LoVo (cell line): ENCODE results near the gene PDIA6.

Experiments
- DNase-seq: peaks from one replicate; pipeline ENCODE4 v3.0.0-alpha.2; 2016; ENCODE audit warnings: low spot score

The PDIA6 gene, protein sequence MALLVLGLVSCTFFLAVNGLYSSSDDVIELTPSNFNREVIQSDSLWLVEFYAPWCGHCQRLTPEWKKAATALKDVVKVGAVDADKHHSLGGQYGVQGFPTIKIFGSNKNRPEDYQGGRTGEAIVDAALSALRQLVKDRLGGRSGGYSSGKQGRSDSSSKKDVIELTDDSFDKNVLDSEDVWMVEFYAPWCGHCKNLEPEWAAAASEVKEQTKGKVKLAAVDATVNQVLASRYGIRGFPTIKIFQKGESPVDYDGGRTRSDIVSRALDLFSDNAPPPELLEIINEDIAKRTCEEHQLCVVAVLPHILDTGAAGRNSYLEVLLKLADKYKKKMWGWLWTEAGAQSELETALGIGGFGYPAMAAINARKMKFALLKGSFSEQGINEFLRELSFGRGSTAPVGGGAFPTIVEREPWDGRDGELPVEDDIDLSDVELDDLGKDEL

DNA sequence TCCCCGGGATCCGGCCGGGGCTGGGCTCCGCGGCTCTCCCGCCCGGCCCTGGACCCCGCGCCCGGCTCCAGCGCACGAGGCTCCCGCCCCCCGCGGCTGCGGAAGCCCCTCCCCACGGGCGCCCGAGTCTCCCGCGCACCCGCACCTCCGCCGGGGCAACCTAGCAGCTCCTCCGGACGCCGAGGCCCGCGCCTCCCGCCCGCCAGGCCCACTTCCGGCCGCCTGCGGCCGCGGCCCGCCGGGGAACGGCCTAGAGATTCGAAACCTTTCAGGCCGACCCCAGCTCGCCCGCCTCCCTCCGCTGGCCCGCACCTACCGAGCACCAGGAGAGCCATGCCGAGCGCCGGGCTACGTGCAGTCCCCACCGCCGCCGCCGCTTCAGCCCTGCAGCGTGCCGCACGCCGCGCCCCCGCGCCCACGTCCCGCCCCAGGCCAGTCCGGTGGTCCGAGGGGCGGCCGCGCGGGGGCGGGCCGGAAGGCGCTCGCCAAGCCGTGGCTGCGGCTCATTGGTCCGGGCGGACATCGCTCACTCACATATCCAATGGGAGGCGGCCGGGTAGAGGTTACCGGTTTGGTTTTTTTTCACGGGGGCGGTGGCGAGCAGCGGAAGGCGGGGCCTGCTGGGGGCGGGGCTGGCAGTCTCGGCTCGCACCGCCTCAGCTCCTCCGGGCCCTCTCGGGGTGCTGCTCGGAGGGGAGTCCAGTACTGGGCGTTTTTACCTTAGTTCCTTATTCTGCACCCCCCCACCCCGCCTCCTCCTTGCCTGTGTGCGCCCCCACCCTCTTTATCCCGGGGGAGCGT lies at the start of gene PDIA6:
Gene PDIA6, minus strand, starts transcription at position 424 of the 801 bp plus-strand sequence. Its CDS starts 89 bp downstream, at position 335.
- DNase-seq, result peak; percentile 97

DNA sequence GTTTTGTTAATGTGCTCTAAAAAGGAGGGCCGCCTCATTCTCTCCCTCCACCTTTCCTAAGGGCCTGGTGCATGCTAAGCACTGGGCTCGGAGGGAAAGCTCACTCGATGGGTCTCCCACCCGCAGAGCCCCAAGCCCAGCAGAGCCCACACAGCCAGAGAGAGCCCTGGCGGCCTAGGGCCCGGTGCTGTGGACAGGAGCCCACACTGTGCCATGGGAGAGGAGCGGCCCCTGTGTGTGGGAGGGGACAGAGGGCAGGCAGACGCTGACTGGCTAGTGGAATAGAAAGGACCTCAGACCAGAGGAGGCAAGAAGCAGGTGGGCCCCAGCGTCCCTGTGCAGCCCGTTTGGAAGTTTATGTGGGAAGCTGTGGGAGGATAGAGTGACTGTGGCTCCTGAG lies 49.7 kb upstream of the PDIA6 start:
- no peak for DNase-seq

DNA sequence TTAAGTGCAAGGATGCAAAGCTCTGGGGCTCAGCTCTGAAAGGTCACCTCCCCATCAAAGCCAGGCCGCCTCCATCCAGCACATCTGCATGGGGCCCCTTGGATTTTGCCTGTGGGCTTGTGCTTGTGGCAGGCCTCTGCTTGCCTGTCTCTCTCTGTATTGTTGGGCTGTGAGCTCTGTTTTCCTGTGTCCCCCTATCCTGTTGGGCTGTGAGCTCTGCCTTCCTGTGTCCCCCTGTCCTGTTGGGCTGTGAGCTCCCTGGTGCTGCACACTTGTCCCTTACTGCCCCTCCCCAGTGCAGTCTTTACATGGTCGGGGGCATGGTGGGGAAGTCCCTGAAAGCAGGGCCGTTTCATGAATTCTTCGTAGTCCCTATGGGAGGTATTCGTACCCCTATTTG lies 49.2 kb upstream of the PDIA6 start:
- DNase-seq, result no peak

DNA sequence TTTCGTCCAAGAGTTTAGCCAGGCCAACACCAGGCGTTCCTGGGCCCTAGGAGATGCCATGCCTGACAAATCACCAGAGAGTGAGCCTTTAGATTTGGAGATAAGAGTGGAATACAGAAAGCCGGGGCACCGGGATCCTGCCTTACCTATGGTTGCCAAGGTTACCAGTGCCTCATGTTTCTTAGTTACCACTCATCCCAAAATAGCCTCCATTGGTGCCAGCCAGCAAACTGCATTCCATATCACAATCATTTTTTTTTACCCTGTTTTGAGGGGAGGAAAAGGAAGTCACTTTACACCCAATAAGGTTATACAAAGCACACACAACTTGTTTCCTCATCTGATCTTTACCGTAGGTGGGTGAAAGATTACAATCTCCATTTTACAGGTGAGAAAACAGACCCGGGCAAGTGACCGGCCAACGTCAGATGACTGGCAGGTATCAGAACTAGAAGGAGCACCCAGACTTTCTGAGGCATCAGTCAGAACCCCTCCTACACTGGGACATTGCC lies 48.3 kb upstream of the PDIA6 start:
- no peak for DNase-seq

DNA sequence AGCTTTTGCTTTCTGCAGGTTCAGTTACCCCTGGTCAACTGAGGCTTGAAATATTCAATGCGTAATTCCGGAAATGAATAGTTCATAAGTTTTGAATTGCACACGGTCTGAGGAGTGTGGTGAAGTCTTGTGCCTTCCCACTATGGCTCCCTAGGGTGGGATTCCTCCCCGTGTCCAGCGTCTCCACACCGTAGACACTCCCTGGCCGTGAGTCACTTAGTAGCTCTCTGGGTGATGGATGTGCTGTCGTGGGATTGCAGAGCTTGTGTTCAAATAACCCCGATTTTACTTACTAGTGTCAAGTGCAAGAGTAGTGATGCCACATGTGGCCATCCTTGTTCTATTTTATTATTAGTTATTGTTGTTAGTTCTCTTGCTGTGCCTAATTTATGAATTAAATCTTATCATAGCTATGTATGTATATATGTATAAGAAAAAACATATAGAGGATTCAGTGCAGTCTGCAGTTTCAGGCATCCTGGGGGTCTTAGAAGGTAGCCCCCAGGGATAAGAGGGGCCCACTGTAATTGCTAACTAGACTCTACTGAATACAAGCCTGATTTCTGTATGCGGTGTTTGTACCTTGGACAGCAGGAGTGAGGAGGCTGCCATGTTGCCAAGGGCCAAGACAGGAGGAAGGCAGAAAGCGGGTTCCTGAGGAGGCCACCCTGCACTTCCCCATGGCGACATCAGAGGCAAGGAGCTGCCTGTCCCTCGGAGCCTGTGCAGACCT lies 47.7 kb upstream of the PDIA6 start:
- DNase-seq, result no peak

DNA sequence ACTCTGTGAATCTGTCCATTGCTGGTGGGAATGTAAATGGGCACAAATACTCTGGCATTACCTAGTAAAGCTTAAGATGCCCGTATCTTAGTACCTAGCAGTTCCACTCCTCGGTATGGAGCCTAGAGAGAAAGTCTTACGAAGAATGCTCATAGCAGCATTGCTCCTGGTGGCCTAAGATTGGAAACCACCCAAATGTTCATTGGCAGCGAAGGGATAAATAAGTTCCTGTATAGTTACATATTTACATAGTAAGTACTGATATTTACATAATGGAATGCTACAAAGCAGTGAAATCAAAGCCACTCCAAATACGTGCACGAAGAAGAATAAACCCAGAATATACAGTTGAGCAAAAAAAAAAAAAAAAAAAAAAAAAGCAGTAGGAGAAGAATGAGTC lies 46.7 kb upstream of the PDIA6 start:
- no peak for DNase-seq

DNA sequence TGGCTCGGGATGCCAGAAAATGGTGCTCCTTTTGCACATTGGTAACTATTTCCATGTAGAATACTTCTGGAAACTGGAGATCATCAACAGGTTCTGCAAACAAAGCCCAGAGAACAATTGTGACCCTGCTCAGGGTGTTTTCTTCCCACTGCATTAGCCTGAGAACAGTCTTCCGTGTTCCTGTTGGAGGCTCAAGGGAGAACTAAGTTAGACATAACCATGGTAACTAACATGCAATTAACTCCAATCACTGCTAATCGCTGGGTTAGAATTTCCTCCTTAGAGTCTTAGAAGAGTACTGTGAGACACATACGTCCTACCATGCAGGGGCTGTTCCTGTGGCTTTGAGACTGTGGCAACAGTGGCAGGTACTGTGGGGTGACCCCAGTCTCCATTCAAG lies 36.0 kb upstream of the PDIA6 start:
- DNase-seq, result no peak

DNA sequence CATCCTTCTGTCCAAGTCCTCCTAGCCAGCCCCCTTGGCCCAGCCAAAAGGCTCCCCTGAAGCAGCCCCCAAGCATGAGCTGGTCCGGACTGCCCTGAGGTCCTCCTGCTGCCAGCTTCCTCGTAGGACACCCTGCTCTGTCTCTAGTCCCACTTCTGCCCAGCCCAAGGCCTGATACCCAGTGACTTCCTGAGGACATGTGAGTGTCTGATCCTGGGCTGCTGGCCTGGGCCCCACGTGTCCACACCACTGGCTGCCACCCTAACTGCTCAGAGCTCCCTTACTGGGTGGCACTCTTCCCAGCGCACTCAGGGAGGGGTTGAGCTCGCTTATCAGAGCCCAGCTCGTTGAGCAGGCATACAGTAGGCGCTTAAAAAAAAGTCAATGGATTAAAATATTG lies 34.4 kb upstream of the PDIA6 start:
- no peak for DNase-seq

DNA sequence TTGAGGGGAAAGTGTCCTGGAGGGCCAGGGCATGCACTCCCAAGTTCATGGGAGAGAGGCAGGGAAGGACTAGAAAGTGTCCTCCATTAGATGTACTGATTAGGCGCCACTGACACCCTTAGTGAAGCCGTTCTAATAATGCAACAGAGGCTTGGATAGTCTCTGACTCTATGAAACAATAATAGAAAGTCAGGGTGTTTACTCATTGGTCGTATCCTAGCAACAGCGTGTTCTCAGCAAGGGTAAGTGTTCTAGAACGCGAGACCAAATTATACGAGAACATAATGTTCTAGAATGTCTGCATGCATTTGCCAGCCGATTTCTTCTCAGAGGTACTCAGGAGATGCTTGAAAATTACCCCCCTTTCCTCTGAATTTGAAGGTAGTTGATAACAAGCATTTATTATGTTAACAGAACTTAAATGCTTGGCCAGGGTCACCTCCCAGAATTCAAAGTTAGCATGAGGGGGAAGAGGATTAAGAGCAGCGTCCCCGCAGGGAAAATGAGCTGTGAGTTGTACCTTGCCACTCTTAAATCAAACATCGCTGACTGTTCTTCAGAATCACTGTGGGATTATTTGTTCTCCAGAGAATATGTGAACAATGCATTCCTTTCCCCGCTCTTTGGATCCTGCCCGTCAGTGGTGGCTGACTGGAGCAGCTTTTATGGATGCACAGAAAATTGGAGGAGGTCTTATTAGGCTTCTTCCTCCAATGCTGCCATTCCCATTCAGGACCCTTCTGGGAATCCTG lies 33.7 kb upstream of the PDIA6 start:
- no peak for DNase-seq

DNA sequence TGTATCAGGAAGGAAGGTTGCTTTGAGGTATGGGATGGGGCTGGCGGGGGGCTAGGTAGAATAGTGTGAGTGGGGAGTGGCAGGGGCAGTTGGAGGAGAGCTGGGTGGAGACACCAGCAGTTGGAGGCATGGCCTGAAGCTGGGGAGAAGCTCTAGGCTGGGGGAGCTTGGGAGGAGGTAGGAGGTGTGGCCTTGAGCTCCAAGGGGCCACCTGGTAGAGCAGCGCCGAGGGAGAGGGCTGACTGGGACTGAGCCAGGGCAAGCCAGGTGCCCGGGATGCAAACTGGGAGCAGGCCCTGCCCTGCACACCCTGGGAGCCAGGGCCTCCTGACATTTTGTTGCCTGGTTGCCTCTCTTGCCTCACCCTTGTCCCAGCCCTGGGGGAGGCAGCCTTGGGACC lies 33.1 kb upstream of the PDIA6 start:
- no peak for DNase-seq

DNA sequence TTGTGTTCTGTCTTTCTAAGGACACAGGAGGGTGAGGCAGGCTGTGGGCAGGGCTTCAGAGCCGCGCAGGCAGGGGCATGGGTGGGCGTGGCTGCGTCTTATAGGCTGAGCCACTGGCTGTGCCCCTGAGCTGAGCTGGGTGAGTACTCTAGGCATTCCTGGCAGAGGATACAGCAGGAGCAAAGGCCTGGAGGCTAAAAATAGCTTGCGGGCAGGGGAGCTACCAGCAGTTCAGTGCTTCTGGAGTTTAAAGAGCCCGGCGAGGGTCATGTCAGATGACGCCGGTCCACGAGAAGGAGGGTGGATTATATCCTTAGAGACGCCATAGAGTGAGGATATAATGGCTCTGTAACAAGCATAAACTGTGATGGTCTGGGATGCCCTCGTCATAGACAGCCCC lies 31.5 kb upstream of the PDIA6 start:
- peak; percentile 79 for DNase-seq

DNA sequence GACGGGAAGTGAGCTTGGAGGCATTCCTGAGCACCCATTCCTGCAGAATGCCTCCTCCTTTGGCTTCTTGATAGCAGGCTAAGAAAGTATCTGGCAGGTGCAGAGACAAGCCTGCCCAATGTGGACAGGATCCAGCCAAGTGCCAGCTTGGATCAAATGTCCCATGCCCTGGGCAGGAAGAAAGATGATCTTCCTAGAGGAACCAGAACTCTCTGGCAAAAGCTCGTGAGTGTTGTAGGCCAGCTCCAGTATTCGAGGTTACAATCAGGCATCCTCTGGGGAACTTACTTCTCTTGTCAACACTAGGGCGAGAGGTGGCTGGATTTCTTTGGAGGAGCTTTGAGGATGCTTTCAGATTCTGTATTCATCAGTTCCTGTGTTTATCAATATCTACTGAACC lies 29.9 kb upstream of the PDIA6 start:
- DNase-seq, result no peak

DNA sequence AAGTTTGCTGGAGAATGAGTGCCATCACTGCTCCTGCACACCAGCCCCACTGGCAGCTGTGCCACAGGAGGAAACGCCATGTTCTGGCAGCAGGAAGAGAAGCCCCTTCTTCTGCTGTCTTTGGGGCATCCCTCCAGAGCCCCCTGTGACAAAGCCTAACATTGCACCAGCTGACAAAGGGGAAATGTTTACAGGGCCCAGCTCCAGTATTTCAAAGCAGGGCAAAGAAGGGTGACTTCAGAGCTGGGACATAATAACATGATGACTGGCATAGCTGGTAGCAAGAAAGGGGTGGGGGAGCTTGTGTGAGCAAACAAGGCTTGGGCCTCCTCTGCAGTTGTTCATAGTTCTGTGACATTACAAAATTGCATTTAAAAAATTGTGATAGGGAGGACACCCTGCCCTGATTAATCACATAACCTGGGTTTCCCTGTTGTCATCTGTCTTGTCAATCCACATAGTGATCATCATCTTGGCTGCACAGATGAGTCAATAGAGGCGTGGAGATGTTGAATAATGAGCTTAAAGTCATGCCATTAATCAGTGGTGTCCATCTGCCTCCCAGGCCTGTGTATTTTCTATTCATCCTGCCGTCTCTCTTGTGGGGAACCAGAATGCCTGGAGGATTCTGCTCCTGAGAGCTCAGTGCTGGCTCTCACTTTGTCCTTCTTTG lies 29.1 kb upstream of the PDIA6 start:
- DNase-seq, result no peak

DNA sequence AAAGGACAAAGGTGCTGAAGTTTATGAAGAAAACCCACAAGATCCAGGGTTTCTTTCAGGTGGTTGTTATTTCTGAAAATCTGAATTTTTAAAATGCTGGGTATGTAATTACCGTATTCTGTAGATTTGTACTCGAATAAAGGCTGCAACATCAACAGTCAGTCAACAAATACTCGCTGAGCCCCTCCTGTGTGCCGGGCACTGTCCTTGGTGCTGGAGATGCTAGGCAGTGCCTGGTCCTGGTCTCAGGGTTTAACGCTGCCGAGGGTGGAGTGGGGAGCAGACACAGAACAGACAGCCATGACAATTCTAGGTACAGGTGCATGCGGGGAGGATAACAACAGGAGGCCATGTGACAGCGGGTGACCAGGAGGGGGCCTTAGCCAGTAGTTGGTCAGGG lies 27.2 kb upstream of the PDIA6 start:
- no peak for DNase-seq

DNA sequence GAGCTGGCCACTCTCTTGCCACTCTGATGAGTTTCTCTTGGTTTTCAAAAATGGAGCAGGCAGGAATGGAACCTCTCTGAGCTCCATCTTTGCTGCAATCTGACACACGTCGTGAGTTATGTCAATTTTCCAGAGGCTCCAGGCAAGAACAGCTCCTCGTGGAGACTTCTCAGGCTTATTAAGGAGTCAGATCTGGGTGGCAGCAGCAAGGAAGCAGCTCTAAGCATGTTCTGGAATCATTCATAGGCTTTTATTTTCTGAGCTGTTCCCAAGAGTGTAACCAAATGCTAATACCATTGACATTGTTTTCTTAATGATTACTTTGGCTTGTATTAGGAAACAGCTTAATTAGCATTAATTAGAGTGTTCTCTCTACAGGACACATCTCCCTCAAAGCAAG lies 26.1 kb upstream of the PDIA6 start:
- DNase-seq, result no peak

DNA sequence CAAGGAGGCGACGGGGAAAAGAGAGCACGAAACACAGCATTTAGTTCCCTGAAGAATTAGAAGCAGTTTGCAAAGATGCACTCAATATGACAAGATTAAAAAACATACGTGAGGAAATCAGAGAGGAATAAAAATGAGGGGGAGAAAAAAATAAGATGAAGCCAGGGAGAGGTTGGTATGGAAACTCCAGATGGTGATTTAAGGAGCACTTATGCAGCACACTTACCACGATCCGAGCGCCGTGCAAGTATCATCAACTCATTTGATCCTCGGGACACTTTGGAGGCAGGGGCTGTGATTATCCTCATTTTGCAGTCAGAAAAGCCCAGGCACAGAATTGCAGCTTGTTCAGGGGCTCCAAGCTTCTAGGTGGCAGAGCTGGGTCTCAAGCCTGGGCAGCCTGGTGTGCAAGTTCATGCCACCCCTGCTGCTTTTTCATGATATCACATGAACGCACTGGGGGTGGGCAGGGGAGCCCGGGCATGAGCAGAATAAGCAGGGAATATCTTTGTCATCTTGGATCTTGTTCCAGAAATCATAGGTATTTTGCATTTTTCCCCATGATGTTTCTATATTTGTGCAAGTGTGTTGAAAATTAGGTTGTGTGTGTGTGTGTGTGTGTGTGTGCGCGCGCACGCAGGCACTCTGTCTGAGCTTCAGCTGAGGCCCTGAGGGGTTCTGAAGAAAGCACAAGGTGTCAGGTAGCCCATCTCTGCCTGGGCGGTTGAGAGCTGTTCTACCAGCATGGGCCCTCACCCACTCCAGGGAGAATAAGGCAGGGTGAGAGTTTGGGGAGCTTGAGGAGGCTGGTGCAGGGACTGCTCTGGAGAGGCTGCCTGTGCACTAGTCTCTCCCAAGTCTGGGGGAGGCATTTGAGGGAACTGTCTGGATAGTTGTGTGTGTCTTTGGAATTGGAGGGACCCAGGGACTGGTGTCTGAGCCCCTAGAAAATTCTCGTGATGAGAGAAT lies 25.0 kb upstream of the PDIA6 start:
- DNase-seq, result no peak

DNA sequence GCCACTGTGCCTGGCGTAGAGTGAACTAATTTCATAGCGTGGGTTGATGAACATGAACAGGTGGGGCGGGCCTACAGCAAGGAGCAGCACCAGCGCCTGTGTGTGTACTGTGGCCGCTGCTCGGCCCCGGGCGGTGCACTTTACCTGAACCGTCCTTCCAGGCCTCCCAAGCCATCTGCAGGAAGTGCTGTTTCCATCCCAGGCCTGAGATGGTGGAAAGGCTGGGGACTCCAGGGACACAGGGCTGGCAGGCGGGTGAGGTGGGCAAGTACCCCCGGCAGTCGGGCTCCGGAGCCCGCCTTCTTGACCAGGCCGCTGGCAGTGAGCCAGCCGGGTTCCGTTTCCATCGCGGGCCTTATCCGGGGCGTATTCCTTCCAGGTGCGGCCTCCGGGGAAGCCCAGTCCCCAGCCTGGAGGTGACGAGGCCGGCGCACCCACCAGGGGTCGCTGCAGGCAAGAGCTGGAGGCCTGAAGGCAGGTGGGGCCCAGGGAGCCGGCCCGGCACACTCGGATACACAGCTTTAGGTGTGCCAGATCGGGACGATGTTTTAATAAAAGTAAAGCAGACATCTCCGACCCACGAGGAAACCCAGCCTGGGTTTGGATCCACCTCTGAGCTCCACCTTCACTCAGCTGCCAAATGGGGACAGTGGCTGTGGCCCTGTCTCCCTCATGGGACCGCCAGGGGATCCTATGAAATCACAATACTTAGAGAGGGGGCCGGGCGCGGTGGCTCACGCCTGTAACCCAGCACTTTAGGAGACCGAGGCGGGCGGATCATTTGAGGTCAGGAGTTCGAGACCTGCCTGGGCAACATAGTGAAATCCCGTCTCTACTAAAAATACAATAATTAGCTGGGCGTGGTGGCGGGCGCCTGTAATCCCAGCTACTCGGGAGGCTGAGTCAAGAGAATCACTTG lies 22.7 kb upstream of the PDIA6 start:
- peak; percentile 72 for DNase-seq

DNA sequence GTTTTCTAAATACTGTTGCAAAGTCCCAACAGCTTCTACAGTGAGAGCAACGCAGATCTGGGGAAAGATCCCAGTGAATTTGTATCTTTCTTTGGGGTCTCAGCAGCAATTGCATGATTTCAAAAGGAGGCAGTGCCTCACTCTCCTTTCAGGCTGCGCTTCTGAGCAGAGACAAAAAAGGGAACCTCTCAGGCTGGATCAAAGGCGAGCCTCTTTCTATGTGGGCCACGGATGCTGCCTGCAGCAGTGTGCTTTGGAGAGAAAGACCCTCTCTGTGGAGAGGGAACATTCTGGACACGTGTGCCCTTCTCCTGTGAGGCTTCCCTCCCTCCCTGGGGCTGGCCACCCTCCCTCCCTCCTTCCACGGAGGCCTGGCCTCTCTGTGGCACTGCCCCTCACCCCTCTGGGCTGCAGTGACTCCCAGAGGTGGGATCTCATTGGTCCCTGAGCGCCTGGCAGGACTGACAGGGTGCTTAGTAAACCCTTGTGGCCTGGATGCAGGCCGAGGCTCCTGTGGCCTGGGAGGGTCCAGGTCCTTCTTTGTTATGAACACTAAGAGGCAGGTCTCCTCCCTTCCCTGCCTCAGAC lies 21.6 kb upstream of the PDIA6 start:
- no peak for DNase-seq
